Measurements from ENCODE around the gene TEX51.

TEX51 gene

GRCh38 chr2:126933711-126934091 lies 35.0 kb downstream of the TEX51 start:
- no peak for TF ChIP-seq EZH2phosphoT487 (IDR thresholded peaks at IDR 0.05; ENCODE audit: borderline replicate concordance)
- TF ChIP-seq CTCF (conservative IDR thresholded peaks at IDR 0.05; ENCODE audit: low read length): no peak
- no peaks in the 10 kb centered on the region for H3K79me2 ChIP-seq (ENCODE audit: insufficient read depth, low read length)
- no peak overlapping the region for H3K4me2 ChIP-seq (ENCODE audit: low read depth, low read length, poor library complexity, severe bottlenecking)
- H3K9ac ChIP-seq (ENCODE audit: low read depth, low read length, poor library complexity, severe bottlenecking): no peak overlapping the region
- H3K36me3 ChIP-seq (ENCODE audit: insufficient read depth, low read length): no peaks in the 10 kb centered on the region
- no peaks in the 10 kb centered on the region for H3K27me3 ChIP-seq (ENCODE audit: insufficient read depth, low read length, poor library complexity, severe bottlenecking)
- H3K4me1 ChIP-seq (ENCODE audit: insufficient read depth, low read length, poor library complexity, severe bottlenecking): no peaks in the 10 kb centered on the region
- no peak overlapping the region for H2AFZ ChIP-seq (ENCODE audit: low read length)
- H3F3A ChIP-seq (ENCODE audit: low read depth): no peaks in the 10 kb centered on the region
- H3K4me3 ChIP-seq (ENCODE audit: low read length, poor library complexity, severe bottlenecking): no peak overlapping the region
- H3K9me3 ChIP-seq (ENCODE audit: insufficient read depth, low read depth, low read length): no peaks in the 10 kb centered on the region
- no peaks in the 10 kb centered on the region for H4K20me1 ChIP-seq (ENCODE audit: insufficient read depth, low read length, poor library complexity, severe bottlenecking)
- H3K9me2 ChIP-seq (replicated peaks; ENCODE audit: low read depth, low read length): no peaks in the 10 kb centered on the region

GRCh38 chr2:126934809-126935208 lies 36.1 kb downstream of the TEX51 start:
- no peak overlapping the region for H3K9ac ChIP-seq (ENCODE audit: low read depth, low read length, poor library complexity, severe bottlenecking)
- TF ChIP-seq EZH2phosphoT487 (IDR thresholded peaks at IDR 0.05; ENCODE audit: borderline replicate concordance) (no peak), CTCF (conservative IDR thresholded peaks at IDR 0.05; ENCODE audit: low read length) (no peak)

GRCh38 chr2:126935774-126936173 lies 37.1 kb downstream of the TEX51 start:
- H3K9me2 ChIP-seq (replicated peaks; ENCODE audit: low read depth, low read length): no peaks in the 10 kb centered on the region
- H3F3A ChIP-seq (ENCODE audit: low read depth): no peaks in the 10 kb centered on the region
- H3K36me3 ChIP-seq (ENCODE audit: insufficient read depth, low read length): no peaks in the 10 kb centered on the region
- H4K20me1 ChIP-seq (ENCODE audit: insufficient read depth, low read length, poor library complexity, severe bottlenecking): no peaks in the 10 kb centered on the region
- no peak overlapping the region for H3K9ac ChIP-seq (ENCODE audit: low read depth, low read length, poor library complexity, severe bottlenecking)
- no peak overlapping the region for H2AFZ ChIP-seq (ENCODE audit: low read length)
- H3K4me3 ChIP-seq (ENCODE audit: low read length, poor library complexity, severe bottlenecking): no peak overlapping the region
- H3K79me2 ChIP-seq (ENCODE audit: insufficient read depth, low read length): no peaks in the 10 kb centered on the region
- TF ChIP-seq EZH2phosphoT487 (IDR thresholded peaks at IDR 0.05; ENCODE audit: borderline replicate concordance) (no peak), CTCF (conservative IDR thresholded peaks at IDR 0.05; ENCODE audit: low read length) (no peak)
- H3K4me2 ChIP-seq (ENCODE audit: low read depth, low read length, poor library complexity, severe bottlenecking): no peak overlapping the region
- no peaks in the 10 kb centered on the region for H3K27me3 ChIP-seq (ENCODE audit: insufficient read depth, low read length, poor library complexity, severe bottlenecking)
- no peaks in the 10 kb centered on the region for H3K9me3 ChIP-seq (ENCODE audit: insufficient read depth, low read depth, low read length)
- H3K4me1 ChIP-seq (ENCODE audit: insufficient read depth, low read length, poor library complexity, severe bottlenecking): no peaks in the 10 kb centered on the region

More at GRCh38 chr2:126934809-126935208, 36.1 kb downstream of the TEX51 start:
- H3F3A ChIP-seq (ENCODE audit: low read depth): no peaks in the 10 kb centered on the region
- no peaks in the 10 kb centered on the region for H4K20me1 ChIP-seq (ENCODE audit: insufficient read depth, low read length, poor library complexity, severe bottlenecking)
- no peaks in the 10 kb centered on the region for H3K9me2 ChIP-seq (replicated peaks; ENCODE audit: low read depth, low read length)
- no peak overlapping the region for H3K4me3 ChIP-seq (ENCODE audit: low read length, poor library complexity, severe bottlenecking)
- H3K4me1 ChIP-seq (ENCODE audit: insufficient read depth, low read length, poor library complexity, severe bottlenecking): no peaks in the 10 kb centered on the region
- no peaks in the 10 kb centered on the region for H3K27me3 ChIP-seq (ENCODE audit: insufficient read depth, low read length, poor library complexity, severe bottlenecking)
- H3K9me3 ChIP-seq (ENCODE audit: insufficient read depth, low read depth, low read length): no peaks in the 10 kb centered on the region
- H3K36me3 ChIP-seq (ENCODE audit: insufficient read depth, low read length): no peaks in the 10 kb centered on the region
- H3K4me2 ChIP-seq (ENCODE audit: low read depth, low read length, poor library complexity, severe bottlenecking): no peak overlapping the region
- H2AFZ ChIP-seq (ENCODE audit: low read length): no peak overlapping the region
- no peaks in the 10 kb centered on the region for H3K79me2 ChIP-seq (ENCODE audit: insufficient read depth, low read length)
